NCI-H1694 treated with DMSO at 0.1 percent for 48 hours (cell line): ENCODE measurements around the gene JAZF1.
"Not testable (repeated sequence)": the region's sequence is repeated elsewhere in the genome, so short reads cannot be mapped to it uniquely, and the experiment has no call there.

ENCODE experiments used
- DNase-seq: peaks from one replicate; lab custom pipeline; 2025; lab: John Stamatoyannopoulos, UW

The JAZF1 gene

DNA sequence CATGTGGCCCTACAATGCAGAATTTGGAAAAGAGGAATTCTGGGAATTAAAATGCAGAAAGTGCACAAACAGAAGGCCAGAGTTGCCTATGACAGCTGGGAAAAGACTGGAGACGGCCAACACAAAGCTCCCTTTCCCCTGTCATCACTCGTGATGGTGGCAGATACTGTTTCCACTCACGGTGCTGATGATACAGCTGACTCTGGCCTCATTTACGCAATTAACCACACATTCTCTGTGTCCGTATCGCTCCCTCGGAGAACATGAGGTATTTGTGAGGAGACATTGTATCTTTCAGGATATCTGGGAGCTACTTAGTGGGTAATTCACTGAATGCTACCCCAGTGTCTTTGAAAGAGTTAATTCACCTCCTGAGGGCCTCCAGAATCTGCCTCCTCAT is 267.8 kb downstream of the JAZF1 start:
- no peak for DNase-seq

DNA sequence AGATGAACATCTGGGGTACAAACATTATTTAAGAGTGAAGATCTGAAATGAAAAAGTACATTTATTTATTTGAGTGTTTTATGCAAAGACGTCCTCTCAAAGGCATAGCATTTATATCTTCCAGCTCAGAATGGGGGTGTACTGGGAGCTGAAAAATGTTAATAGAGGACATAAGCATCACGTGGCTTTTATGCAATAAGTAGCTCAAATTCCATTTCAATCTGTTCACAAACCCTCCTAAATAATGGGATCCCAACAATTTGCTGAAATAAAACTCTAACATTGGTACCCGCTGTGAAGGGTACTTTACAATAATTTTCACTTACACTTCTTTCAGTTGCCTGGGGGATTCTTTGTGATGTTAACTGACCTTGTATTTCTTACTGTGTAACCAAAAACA is 268.7 kb downstream of the JAZF1 start:
- DNase-seq = no peak

DNA sequence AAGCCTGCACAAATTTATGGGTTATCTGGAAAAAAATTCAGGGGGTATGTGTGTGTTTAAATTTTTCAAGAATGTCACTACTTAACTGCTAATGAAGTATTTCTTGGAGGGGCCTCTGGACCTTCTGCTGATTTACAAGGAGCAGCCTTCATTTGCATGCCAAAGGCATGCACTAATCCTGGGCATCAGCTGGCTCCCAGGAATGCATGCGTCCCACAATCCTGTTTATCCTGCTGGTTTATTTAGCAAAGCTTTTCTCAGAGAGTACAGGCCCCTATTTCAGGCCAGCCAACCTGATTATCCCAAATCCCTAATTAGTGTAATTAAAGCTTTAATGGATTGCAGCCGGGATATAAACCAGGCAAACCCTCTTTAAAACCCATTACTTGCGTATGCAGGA is 270.3 kb downstream of the JAZF1 start:
- DNase-seq = no peak

- DNase-seq = no peak
Observed at GRCh38 chr7:27908534-27909165, 271.9 kb downstream of the JAZF1 start.

DNA sequence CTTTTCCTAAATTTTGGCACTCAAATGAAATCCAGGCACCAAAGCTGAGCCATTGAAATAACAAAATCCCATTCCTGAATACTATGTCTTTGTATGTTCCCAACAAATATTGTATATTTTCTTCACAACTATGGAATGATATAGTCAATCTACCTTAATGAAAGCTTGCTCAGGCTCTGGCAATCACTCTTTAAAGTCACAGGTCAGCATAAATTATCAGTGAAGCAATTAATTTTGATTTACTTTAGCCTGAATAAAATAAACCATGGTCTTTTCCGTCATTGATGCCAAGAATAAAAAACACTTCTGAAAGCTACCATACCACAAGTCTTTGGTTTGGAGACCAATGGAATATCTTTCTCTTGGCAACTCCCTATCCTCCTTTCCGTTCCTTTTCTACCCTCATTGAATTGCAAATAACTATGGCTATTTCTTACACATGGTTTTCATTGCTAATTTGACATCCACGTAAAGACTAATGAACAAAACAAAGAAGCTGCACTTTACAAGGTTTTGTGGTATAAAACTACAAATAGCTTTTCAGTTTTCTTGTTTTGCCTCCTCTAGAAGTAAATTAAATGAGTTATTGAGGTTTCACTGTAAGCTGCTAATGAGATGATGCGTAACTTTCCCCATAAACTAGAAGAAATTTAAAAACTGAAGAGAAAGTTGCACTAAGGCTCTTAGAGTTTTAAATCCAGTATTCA is 274.1 kb downstream of the JAZF1 start:
- no peak for DNase-seq

- DNase-seq = no peak
Observed at GRCh38 chr7:27905951-27906350, 274.6 kb downstream of the JAZF1 start.

- DNase-seq = no peak
Observed at GRCh38 chr7:27901028-27901760, 279.4 kb downstream of the JAZF1 start.

GRCh38 chr7:27900006-27900405 is 280.6 kb downstream of the JAZF1 start:
- DNase-seq = no peak

- no peak for DNase-seq
Observed at GRCh38 chr7:27899601-27900000, 281.0 kb downstream of the JAZF1 start.

DNA sequence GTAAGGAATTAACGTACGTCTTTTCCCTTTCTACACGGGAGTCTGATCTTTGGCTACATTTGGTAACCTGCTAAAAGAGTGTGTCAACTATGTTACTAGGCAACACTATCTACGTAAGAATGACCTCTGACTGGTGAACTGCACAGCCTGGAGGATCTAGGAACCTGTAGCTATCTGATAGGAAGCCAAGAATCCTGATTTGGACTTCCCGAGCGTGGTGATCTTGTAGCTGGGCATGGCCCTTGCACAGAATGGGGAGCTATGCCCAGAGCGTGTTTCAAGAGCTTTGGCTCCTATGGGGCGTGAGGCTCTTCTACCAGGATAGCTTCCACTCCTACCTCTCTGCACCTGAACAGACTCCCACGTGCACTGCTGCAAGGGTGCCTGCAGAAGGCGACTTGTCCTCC is 283.2 kb downstream of the JAZF1 start:
- DNase-seq = no peak

- no peak for DNase-seq
Observed at GRCh38 chr7:27897001-27897400, 283.6 kb downstream of the JAZF1 start.

DNA sequence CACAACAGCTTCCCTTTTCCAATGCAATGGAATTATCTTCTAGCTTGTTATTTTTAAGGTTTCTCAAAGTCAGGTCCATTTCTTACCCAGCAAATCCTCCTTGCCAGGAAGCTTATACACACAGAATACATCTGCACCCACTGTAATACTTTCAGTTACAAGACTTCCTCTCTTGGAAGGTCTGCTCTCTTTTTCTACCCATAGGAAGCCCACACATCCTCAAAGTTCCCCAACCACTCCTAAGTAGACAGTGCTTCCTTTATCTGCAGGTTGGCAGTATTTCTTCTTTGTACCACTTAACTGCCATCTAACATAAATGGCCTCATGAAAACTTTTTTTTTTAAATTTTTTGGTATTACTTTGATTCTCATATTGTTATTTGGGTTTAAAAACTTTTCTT is 285.0 kb downstream of the JAZF1 start:
- no peak for DNase-seq

- DNase-seq = no peak
Observed at GRCh38 chr7:27890205-27890849, 290.3 kb downstream of the JAZF1 start.

- DNase-seq = no peak
Observed at GRCh38 chr7:27889800-27890199, 290.8 kb downstream of the JAZF1 start.

DNA sequence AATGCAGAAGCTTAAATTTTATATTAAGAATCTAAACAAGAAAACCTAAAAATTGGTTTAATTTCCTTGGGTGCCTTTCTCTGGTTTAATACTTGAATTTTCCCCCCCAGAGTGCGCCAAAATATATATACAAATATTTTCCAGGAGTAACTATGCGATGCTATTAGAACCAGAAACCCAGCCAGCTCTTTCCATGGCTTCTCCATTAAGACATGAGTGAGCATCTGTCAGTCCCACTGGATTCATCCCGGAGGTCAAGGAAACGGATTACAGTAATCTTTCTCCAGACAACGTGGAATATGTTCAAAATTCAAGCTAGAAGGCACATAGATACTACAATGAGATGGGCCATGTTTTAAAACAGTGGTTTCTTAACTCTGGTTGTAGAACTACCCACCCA is 291.9 kb downstream of the JAZF1 start:
- no peak for DNase-seq

- DNase-seq = not testable (repeated sequence)
Observed at GRCh38 chr7:27886710-27887109, 293.9 kb downstream of the JAZF1 start.

GRCh38 chr7:27885652-27886051 is 294.9 kb downstream of the JAZF1 start:
- DNase-seq = no peak

- DNase-seq = no peak
Observed at GRCh38 chr7:27883696-27884095, 296.9 kb downstream of the JAZF1 start.

DNA sequence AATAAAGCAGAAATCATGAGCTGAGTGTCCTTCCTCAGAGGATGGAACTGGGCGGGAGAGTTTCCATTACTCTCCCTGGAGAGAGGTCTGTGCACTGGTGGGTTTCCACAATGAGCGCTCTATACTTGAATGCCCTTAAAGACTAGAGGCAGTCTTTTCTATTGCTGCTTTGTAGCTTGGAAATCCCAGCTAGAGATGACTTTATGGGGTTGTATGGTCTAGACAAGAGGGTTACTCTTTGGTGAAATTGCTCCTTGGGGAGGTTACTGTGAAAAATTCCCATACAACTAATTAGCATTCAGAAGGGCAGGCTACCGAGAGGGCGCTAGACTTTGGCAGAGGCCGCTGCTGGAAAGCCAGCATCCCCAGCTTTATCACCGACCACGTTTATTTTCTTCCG is 303.8 kb downstream of the JAZF1 start:
- no peak for DNase-seq

DNA sequence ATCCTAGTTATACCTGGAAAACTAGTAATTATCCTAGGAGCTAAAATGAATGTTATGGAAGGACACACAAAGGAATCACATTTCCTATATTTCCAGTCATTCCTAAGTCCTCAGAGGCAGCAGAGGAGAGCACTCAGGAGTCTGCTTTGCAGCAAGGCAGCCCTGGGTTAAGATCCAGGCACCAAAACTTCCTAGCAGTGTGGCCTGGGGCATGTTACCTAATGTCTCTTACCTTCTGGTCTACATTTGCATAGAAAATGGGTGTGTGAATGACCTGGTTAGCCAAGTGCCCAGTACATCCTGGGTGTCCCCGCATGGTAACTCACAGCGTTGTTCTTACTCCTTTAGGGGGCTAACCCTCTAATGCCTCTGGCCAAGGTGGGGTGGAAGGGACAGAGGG is 304.8 kb downstream of the JAZF1 start:
- DNase-seq = no peak

GRCh38 chr7:27875061-27875460 is 305.5 kb downstream of the JAZF1 start:
- DNase-seq = no peak
